Measurements from ENCODE around the gene GABPB2. TPM values are rescaled to one million over a fixed set of nuclear protein-coding genes. Genes with fewer than 3 reads are reported as not detected.

GABPB2 gene
- total RNA-seq, 1 experiment from 2014 or later = 6.4 TPM

DNA sequence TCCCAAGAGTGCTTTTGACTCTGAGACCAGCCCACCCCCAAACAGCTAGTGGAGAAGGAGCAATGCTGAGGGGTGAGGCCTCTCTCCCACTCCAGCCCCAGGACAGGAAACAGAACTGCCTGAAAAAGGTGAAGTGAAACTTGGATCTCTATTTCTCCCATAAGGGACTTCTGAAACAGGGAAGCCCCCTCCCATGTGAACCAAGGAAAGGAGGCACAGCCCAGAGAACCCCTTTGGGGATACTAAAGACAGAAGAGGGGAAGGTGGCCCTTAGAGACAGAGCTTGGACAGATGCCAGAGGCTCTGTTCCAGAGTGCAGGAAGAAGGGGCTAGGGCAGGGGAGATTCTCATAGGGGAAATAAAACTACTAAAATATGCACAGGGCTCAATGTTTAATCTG, 88.8 kb downstream of the GABPB2 start:
- Histone ChIP-seq H3K4me1 (ENCODE audit: insufficient read depth, low read length) (peaks cover 4% of the 10 kb centered on the region), H2AFZ (ENCODE audit: low read length) (no peak overlapping the region), H4K20me1 (ENCODE audit: low read length) (no peaks in the 10 kb centered on the region), H3K36me3 (ENCODE audit: low read depth, low read length) (peaks cover 5% of the 10 kb centered on the region; the same call in 1 of the 2 replicates), H3K9me2 (replicated peaks; ENCODE audit: low read length) (no peaks in the 10 kb centered on the region), H3K27me3 (ENCODE audit: low read length) (no peaks in the 10 kb centered on the region), H3K9ac (ENCODE audit: low read length) (no peak overlapping the region), H3K4me3 (ENCODE audit: low read length) (no peak overlapping the region), H3F3A (ENCODE audit: low read length, unreplicated experiment) (no peaks in the 10 kb centered on the region), H3K79me2 (ENCODE audit: low read length) (peaks cover 5% of the 10 kb centered on the region), H3K9me3 (ENCODE audit: low read length) (no peaks in the 10 kb centered on the region), H3K27ac (ENCODE audit: low read length) (no peak overlapping the region), H3K4me2 (ENCODE audit: low read length) (no peak overlapping the region)
- TF ChIP-seq EZH2phosphoT487 (IDR thresholded peaks at IDR 0.05; ENCODE audit: borderline replicate concordance, low read length) (no peak), EZH2 (IDR thresholded peaks at IDR 0.05; ENCODE audit: low read length, unreplicated experiment) (no peak)
- TF ChIP-seq, protein P1, sequence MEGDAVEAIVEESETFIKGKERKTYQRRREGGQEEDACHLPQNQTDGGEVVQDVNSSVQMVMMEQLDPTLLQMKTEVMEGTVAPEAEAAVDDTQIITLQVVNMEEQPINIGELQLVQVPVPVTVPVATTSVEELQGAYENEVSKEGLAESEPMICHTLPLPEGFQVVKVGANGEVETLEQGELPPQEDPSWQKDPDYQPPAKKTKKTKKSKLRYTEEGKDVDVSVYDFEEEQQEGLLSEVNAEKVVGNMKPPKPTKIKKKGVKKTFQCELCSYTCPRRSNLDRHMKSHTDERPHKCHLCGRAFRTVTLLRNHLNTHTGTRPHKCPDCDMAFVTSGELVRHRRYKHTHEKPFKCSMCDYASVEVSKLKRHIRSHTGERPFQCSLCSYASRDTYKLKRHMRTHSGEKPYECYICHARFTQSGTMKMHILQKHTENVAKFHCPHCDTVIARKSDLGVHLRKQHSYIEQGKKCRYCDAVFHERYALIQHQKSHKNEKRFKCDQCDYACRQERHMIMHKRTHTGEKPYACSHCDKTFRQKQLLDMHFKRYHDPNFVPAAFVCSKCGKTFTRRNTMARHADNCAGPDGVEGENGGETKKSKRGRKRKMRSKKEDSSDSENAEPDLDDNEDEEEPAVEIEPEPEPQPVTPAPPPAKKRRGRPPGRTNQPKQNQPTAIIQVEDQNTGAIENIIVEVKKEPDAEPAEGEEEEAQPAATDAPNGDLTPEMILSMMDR (conservative IDR thresholded peaks at IDR 0.05; ENCODE audit: low read depth, low read length) = no peak
- no peak for ATAC-seq
- intact Hi-C loops (cut with micrococcal nuclease) = loop anchor here (10.0 kb wide), 1 partner anchor 135 kb away; no protein-coding TSS in a partner anchor
- ChIA-PET POLR2A (ENCODE audit: unreplicated experiment) (no interaction called here), CTCF (interaction anchor here (1.3 kb wide), 1 partner anchor 60 kb away, joined by 4 read pairs; no protein-coding TSS in a partner anchor)
- no TSS peak for BruUV-seq (replicated peaks)
- DNase-seq = no peak

DNA sequence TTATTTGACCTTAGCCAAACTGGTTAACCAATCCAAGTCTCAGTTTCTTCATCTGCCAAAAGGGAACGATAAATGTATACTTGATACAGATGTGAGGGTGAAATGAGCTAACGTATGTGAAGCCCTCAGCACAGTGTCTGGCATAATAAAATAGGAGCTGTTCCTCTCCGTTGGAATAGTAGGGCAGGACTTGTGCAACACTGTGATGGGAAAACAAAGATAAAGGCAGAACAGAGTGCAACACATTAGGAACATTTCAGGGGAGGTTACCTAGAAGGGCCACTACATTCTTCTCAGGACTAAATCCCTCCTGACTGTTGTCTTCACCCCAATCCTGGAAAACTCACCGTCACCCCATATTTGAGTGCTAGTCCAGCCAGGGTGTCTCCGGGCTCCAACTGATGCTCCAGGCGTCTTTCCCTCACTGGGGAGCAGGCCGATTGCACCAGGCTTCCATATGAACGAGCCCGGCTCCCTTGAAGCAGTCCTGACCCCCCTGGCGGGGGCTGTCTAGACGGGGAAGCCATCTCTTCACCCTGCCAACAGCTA, 94.2 kb downstream of the GABPB2 start:
- no peaks in the 10 kb centered on the region for H3K27me3 ChIP-seq (ENCODE audit: low read length)
- no TSS peak for BruUV-seq (replicated peaks)
- peaks cover 32% of the 10 kb centered on the region for H3K79me2 ChIP-seq (ENCODE audit: low read length)
- no peaks in the 10 kb centered on the region for H4K20me1 ChIP-seq (ENCODE audit: low read length)
- no peaks in the 10 kb centered on the region for H3F3A ChIP-seq (ENCODE audit: low read length, unreplicated experiment)
- H3K27ac ChIP-seq (ENCODE audit: low read length) = no peak overlapping the region
- H3K9me3 ChIP-seq (ENCODE audit: low read length) = no peaks in the 10 kb centered on the region
- no peak for TF ChIP-seq EZH2phosphoT487 (IDR thresholded peaks at IDR 0.05; ENCODE audit: borderline replicate concordance, low read length)
- TF ChIP-seq EZH2 (IDR thresholded peaks at IDR 0.05; ENCODE audit: low read length, unreplicated experiment) = no peak
- TF ChIP-seq, protein P1 (conservative IDR thresholded peaks at IDR 0.05; ENCODE audit: low read depth, low read length) = no peak
- DNase-seq (no peak), ATAC-seq (peak; percentile 1; the same call in 1 of the 2 replicates)
- H2AFZ ChIP-seq (ENCODE audit: low read length) = peak overlapping the region; percentile 96
- peak overlapping the region; percentile 94 for H3K4me2 ChIP-seq (ENCODE audit: low read length)
- ChIA-PET CTCF (interaction anchor here (0.7 to 1.6 kb wide), 2 partner anchors 65 to 87 kb away, joined by 3 to 12 read pairs; no protein-coding TSS in a partner anchor), POLR2A (ENCODE audit: unreplicated experiment) (no interaction called here)
- H3K4me1 ChIP-seq (ENCODE audit: insufficient read depth, low read length) = peaks cover 18% of the 10 kb centered on the region
- H3K9me2 ChIP-seq (replicated peaks; ENCODE audit: low read length) = no peaks in the 10 kb centered on the region
- intact Hi-C loops (cut with micrococcal nuclease) = no loop called here
- H3K4me3 ChIP-seq (ENCODE audit: low read length) = peak overlapping the region; percentile 85
- peaks cover 5% of the 10 kb centered on the region; the same call in 1 of the 2 replicates for H3K36me3 ChIP-seq (ENCODE audit: low read depth, low read length)
- H3K9ac ChIP-seq (ENCODE audit: low read length) = peak overlapping the region; percentile 87

DNA sequence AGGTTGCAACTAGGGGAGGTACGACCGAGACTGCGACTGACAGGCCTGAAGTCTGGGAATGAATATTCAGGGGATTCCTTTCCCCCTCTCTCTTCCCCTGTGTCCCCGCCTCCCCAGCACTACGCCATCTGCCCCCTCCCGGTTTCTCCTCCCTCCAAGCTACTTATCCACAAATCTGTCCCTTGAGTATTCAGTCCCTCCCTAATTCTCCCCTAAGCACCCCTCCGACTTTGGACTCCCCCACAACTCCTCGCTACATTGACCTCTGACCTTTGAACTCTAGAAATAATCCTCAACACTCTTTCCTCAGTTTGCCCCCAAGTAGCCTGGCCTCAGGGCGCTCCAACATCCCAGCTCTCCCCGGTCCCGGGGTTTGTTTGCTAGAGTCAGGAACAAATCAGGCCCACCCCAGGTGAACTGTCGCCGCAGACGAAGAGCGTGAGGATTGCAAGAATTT, 94.7 kb downstream of the GABPB2 start:
- TF ChIP-seq EZH2phosphoT487 (IDR thresholded peaks at IDR 0.05; ENCODE audit: borderline replicate concordance, low read length) = no peak
- TF ChIP-seq, protein P1 (conservative IDR thresholded peaks at IDR 0.05; ENCODE audit: low read depth, low read length) = no peak
- no peak for TF ChIP-seq EZH2 (IDR thresholded peaks at IDR 0.05; ENCODE audit: low read length, unreplicated experiment)
- peak overlapping the region; percentile 94 for H3K4me2 ChIP-seq (ENCODE audit: low read length)
- no peaks in the 10 kb centered on the region for H4K20me1 ChIP-seq (ENCODE audit: low read length)
- H3F3A ChIP-seq (ENCODE audit: low read length, unreplicated experiment) = no peaks in the 10 kb centered on the region
- no peak overlapping the region for H3K27ac ChIP-seq (ENCODE audit: low read length)
- CTCF ChIA-PET = interaction anchor here (0.7 to 1.6 kb wide), 2 partner anchors 65 to 87 kb away, joined by 3 to 12 read pairs; no protein-coding TSS in a partner anchor
- DNase-seq = peak; percentile 21
- H2AFZ ChIP-seq (ENCODE audit: low read length) = peak overlapping the region; percentile 96
- peaks cover 5% of the 10 kb centered on the region; the same call in 1 of the 2 replicates for H3K36me3 ChIP-seq (ENCODE audit: low read depth, low read length)
- intact Hi-C loops (cut with micrococcal nuclease) = no loop called here
- no peaks in the 10 kb centered on the region for H3K9me2 ChIP-seq (replicated peaks; ENCODE audit: low read length)
- H3K4me3 ChIP-seq (ENCODE audit: low read length) = peak overlapping the region; percentile 85
- H3K9me3 ChIP-seq (ENCODE audit: low read length) = no peaks in the 10 kb centered on the region
- peak overlapping the region; percentile 87 for H3K9ac ChIP-seq (ENCODE audit: low read length)
- H3K4me1 ChIP-seq (ENCODE audit: insufficient read depth, low read length) = peaks cover 18% of the 10 kb centered on the region
- POLR2A ChIA-PET (ENCODE audit: unreplicated experiment) = interaction anchor here (0.6 kb wide), 1 partner anchor 24 kb away, joined by 10 read pairs; the partner anchor contains the start of gene VPS72
- ATAC-seq = peak; percentile 37
- peaks cover 32% of the 10 kb centered on the region for H3K79me2 ChIP-seq (ENCODE audit: low read length)
- BruUV-seq (replicated peaks) = TSS peak; percentile 51
- no peaks in the 10 kb centered on the region for H3K27me3 ChIP-seq (ENCODE audit: low read length)

All from PC-3 (cell line).